HCT116 (cell line): ENCODE results near the gene EZH2.

Source experiments
- CEBPB ChIP-seq: IDR thresholded peaks from 2 replicates; pipeline ENCODE4 v1.6.1; 2012; ENCODE audit warnings: low read depth
- CTCF ChIP-seq, 3 experiments: fragments of 200-600 bp in 1 of 3; sonication (generic) in 1 of 3; IDR thresholded peaks in 2 of 3; conservative IDR thresholded peaks in 1 of 3; 2 replicates each; pipeline ENCODE4 v1.5.1; 2012 to 2017; ENCODE audit warnings: low read depth in 2 of 3, low read length in 2 of 3, antibody characterized with exemption in 1 of 3, borderline replicate concordance in 1 of 3, control low read depth in 1 of 3, mild to moderate bottlenecking in 1 of 3, mixed read lengths in 1 of 3, mixed run types in 1 of 3, moderate library complexity in 1 of 3; ENCODE audit not compliant: insufficient read depth in 1 of 3
- EGR1 ChIP-seq: IDR thresholded peaks from 2 replicates; pipeline ENCODE4 v1.6.1; 2012; ENCODE audit warnings: low read depth
- EZH2 ChIP-seq: fragments of 200-600 bp; sonication (generic); IDR thresholded peaks from 2 replicates; pipeline ENCODE4 v1.6.1; 2017; ENCODE audit warnings: antibody characterized with exemption, mixed run types
- EZH2phosphoT487 ChIP-seq: fragments of 200-600 bp; IDR thresholded peaks from 2 replicates; pipeline ENCODE4 v1.6.1; 2018; ENCODE audit warnings: antibody characterized with exemption, borderline replicate concordance
- POLR2A ChIP-seq: IDR thresholded peaks from 2 replicates; pipeline ENCODE4 v1.7.0; 2011; ENCODE audit warnings: borderline replicate concordance; ENCODE audit not compliant: insufficient read depth, insufficient read length; ENCODE audit errors: extremely low read depth
- POLR2AphosphoS5 ChIP-seq: IDR thresholded peaks from 2 replicates; pipeline ENCODE4 v1.6.1; 2011; ENCODE audit warnings: mild to moderate bottlenecking, low read depth, low read length, moderate library complexity
- RAD21 ChIP-seq: IDR thresholded peaks from 2 replicates; pipeline ENCODE4 v1.6.1; 2012; ENCODE audit warnings: low read depth, mild to moderate bottlenecking
- SP1 ChIP-seq: IDR thresholded peaks from 2 replicates; pipeline ENCODE4 v1.6.1; 2012; ENCODE audit warnings: low read depth
- SRF ChIP-seq: IDR thresholded peaks from 2 replicates; pipeline ENCODE4 v1.6.1; 2012; ENCODE audit warnings: low read depth
- TCF7L2 ChIP-seq: IDR thresholded peaks from 2 replicates; pipeline ENCODE4 v1.7.0; 2011; ENCODE audit warnings: borderline replicate concordance, inconsistent platforms; ENCODE audit not compliant: insufficient read depth, insufficient read length; ENCODE audit errors: extremely low read depth
- YY1 ChIP-seq: IDR thresholded peaks from 2 replicates; pipeline ENCODE4 v1.6.1; 2011; ENCODE audit warnings: low read length, low read depth, moderate library complexity, mild to moderate bottlenecking; ENCODE audit not compliant: insufficient replicate concordance; ENCODE audit errors: extremely low read depth
- ZFX ChIP-seq: fragments of 450-650 bp; IDR thresholded peaks from 2 replicates; pipeline ENCODE4 v1.6.1; 2017
- TF ChIP-seq, protein P1 (sequence below): IDR thresholded peaks from 2 replicates; pipeline ENCODE4 v1.6.1; 2012; ENCODE audit warnings: low read depth

GRCh38 chr7:148893071-148893470 is 9.0 kb upstream of the EZH2 start:
- TF ChIP-seq CTCF (IDR thresholded peaks at IDR 0.05 in 2 of 3, conservative IDR thresholded peaks at IDR 0.05 in 1 of 3; ENCODE audit: borderline replicate concordance in 1 of 3, insufficient read depth in 1 of 3, low read depth in 2 of 3, low read length in 2 of 3) (no peak), SRF (no peak), EZH2phosphoT487 (no peak), CEBPB (no peak), POLR2AphosphoS5 (no peak), EGR1 (no peak), EZH2 (no peak), POLR2A (no peak), TCF7L2 (no peak), SP1 (no peak), ZFX (no peak), RAD21 (no peak), YY1 (no peak)
- TF ChIP-seq, protein P1, sequence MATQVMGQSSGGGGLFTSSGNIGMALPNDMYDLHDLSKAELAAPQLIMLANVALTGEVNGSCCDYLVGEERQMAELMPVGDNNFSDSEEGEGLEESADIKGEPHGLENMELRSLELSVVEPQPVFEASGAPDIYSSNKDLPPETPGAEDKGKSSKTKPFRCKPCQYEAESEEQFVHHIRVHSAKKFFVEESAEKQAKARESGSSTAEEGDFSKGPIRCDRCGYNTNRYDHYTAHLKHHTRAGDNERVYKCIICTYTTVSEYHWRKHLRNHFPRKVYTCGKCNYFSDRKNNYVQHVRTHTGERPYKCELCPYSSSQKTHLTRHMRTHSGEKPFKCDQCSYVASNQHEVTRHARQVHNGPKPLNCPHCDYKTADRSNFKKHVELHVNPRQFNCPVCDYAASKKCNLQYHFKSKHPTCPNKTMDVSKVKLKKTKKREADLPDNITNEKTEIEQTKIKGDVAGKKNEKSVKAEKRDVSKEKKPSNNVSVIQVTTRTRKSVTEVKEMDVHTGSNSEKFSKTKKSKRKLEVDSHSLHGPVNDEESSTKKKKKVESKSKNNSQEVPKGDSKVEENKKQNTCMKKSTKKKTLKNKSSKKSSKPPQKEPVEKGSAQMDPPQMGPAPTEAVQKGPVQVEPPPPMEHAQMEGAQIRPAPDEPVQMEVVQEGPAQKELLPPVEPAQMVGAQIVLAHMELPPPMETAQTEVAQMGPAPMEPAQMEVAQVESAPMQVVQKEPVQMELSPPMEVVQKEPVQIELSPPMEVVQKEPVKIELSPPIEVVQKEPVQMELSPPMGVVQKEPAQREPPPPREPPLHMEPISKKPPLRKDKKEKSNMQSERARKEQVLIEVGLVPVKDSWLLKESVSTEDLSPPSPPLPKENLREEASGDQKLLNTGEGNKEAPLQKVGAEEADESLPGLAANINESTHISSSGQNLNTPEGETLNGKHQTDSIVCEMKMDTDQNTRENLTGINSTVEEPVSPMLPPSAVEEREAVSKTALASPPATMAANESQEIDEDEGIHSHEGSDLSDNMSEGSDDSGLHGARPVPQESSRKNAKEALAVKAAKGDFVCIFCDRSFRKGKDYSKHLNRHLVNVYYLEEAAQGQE, result no peak
